Activated CD8-positive, alpha-beta T cell treated with anti-CD3 and anti-CD28 coated beads for 36 hours (primary cell): ENCODE data around the gene RPS4Y1. TPM values are rescaled to one million over a fixed set of nuclear protein-coding genes. Genes with fewer than 3 reads are reported as not detected.

Experiments
- ATAC-seq: fragments of 200-7000 bp; cut with Tn5 transposase; one replicate; pipeline ENCODE4 v1.10.0; 2021; ENCODE audit warnings: mild to moderate bottlenecking, moderate library complexity
- CTCF ChIA-PET: fragments of 350-600 bp; sonication (Branson Sonifier 250); formaldehyde crosslinking; loops from one replicate; lab custom pipeline; 2021; ENCODE audit warnings: antibody characterized with exemption; lab: Charles Lee
- POLR2A ChIA-PET: fragments of 350-600 bp; sonication (Branson Sonifier 250); formaldehyde crosslinking; loops from one replicate; lab custom pipeline; 2021; ENCODE audit warnings: antibody characterized with exemption; lab: Charles Lee
- DNase-seq: peaks from one replicate; pipeline ENCODE4 v3.0.0-alpha.2; 2020
- H3K27ac Mint-ChIP-seq: one replicate; pipeline ENCODE4 v1.8.0; 2021; ENCODE audit warnings: mild to moderate bottlenecking, mixed read lengths
- H3K27me3 Mint-ChIP-seq: one replicate; pipeline ENCODE4 v1.8.0; 2021; ENCODE audit warnings: mixed read lengths
- H3K36me3 Mint-ChIP-seq: one replicate; pipeline ENCODE4 v1.8.0; 2021; ENCODE audit warnings: low read depth, mixed read lengths
- H3K4me1 Mint-ChIP-seq: one replicate; pipeline ENCODE4 v1.8.0; 2021; ENCODE audit warnings: low read depth, mixed read lengths
- H3K4me3 Mint-ChIP-seq: one replicate; pipeline ENCODE4 v1.8.0; 2021; ENCODE audit warnings: mild to moderate bottlenecking, moderate library complexity, mixed read lengths
- H3K9me3 Mint-ChIP-seq: one replicate; pipeline ENCODE4 v1.8.0; 2021; ENCODE audit warnings: mixed read lengths
- intact Hi-C: fragments of 100-400 bp; cut with micrococcal nuclease; formaldehyde crosslinking; loops from one replicate; pipeline ENCODE4 v1.10.0; 2022
- total RNA-seq, 2 experiments: library from RNA; stranded (reverse); gene quantifications; one replicate each; pipeline ENCODE4 v1.2.3, GENCODE V29; 2021
- TF ChIP-seq, protein P1 (sequence below): fragments of 200-600 bp; IDR thresholded peaks from one replicate; pipeline ENCODE4 v1.8.0; 2022; ENCODE audit warnings: antibody characterized with exemption, mild to moderate bottlenecking

RPS4Y1 gene
- total RNA-seq, 2 experiments from 2014 or later = 406 to 411 TPM

GRCh38 chrY:2824471-2824870 lies 16.9 kb upstream of the RPS4Y1 start:
- CTCF ChIA-PET = no interaction called here
- ATAC-seq (no peak), DNase-seq (no peak)
- intact Hi-C loops = no loop called here
- Mint-ChIP-seq H3K4me3 (no peak overlapping the region), H3K36me3 (no peaks in the 10 kb centered on the region), H3K9me3 (no peaks in the 10 kb centered on the region), H3K27ac (no peak overlapping the region), H3K4me1 (no peaks in the 10 kb centered on the region), H3K27me3 (peaks cover 4% of the 10 kb centered on the region)
- TF ChIP-seq, protein P1, sequence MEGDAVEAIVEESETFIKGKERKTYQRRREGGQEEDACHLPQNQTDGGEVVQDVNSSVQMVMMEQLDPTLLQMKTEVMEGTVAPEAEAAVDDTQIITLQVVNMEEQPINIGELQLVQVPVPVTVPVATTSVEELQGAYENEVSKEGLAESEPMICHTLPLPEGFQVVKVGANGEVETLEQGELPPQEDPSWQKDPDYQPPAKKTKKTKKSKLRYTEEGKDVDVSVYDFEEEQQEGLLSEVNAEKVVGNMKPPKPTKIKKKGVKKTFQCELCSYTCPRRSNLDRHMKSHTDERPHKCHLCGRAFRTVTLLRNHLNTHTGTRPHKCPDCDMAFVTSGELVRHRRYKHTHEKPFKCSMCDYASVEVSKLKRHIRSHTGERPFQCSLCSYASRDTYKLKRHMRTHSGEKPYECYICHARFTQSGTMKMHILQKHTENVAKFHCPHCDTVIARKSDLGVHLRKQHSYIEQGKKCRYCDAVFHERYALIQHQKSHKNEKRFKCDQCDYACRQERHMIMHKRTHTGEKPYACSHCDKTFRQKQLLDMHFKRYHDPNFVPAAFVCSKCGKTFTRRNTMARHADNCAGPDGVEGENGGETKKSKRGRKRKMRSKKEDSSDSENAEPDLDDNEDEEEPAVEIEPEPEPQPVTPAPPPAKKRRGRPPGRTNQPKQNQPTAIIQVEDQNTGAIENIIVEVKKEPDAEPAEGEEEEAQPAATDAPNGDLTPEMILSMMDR = no peak
- POLR2A ChIA-PET = no interaction called here

GRCh38 chrY:2828497-2828896 lies 12.9 kb upstream of the RPS4Y1 start:
- no peaks in the 10 kb centered on the region for H3K9me3 Mint-ChIP-seq
- H3K36me3 Mint-ChIP-seq = no peaks in the 10 kb centered on the region
- ChIA-PET POLR2A (no interaction called here), CTCF (no interaction called here)
- ATAC-seq = no peak
- H3K27me3 Mint-ChIP-seq = peaks cover 11% of the 10 kb centered on the region
- TF ChIP-seq, protein P1 = no peak
- intact Hi-C loops = no loop called here
- H3K27ac Mint-ChIP-seq = no peak overlapping the region
- DNase-seq = no peak
- H3K4me3 Mint-ChIP-seq = no peak overlapping the region
- no peaks in the 10 kb centered on the region for H3K4me1 Mint-ChIP-seq

DNA sequence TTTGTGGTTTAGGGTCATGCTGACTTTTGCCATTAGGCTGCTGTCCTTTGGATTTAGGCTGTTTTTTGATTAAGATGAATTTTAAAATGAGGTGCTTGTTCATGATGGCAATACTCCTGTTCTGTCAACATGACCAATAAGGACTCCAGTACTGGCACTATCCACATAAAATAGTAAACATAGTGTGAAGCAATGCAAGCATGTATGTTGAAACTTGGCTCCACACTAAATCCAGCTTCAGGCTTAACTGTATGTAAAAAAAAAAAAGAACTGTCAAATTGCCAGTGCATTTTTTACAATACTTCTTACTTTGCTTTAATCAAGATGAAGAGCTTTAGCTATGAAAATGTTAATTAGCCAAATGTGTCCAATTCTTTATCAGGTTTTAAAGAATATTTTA lies 6.2 kb upstream of the RPS4Y1 start:
- no peaks in the 10 kb centered on the region for H3K9me3 Mint-ChIP-seq
- TF ChIP-seq, protein P1 = no peak
- DNase-seq = no peak
- peaks cover 14% of the 10 kb centered on the region for H3K27me3 Mint-ChIP-seq
- ATAC-seq = no peak
- H3K4me1 Mint-ChIP-seq = no peaks in the 10 kb centered on the region
- H3K36me3 Mint-ChIP-seq = no peaks in the 10 kb centered on the region
- H3K4me3 Mint-ChIP-seq = no peak overlapping the region
- no peak overlapping the region for H3K27ac Mint-ChIP-seq
- POLR2A ChIA-PET = no interaction called here
- intact Hi-C loops = no loop called here
- CTCF ChIA-PET = no interaction called here

GRCh38 chrY:2837078-2837477 lies 4.3 kb upstream of the RPS4Y1 start:
- ATAC-seq = no peak
- CTCF ChIA-PET = no interaction called here
- POLR2A ChIA-PET = interaction anchor here (0.5 kb wide), 1 partner anchor 112 kb away, joined by 3 read pairs; no protein-coding TSS in a partner anchor

GRCh38 chrY:2837932-2838331 lies 3.5 kb upstream of the RPS4Y1 start:
- Mint-ChIP-seq H3K4me3 (no peak overlapping the region), H3K4me1 (peaks cover 6% of the 10 kb centered on the region), H3K36me3 (peaks cover 15% of the 10 kb centered on the region), H3K27me3 (peaks cover 6% of the 10 kb centered on the region), H3K9me3 (no peaks in the 10 kb centered on the region), H3K27ac (no peak overlapping the region)
- intact Hi-C loops = no loop called here
- CTCF ChIA-PET = no interaction called here
- TF ChIP-seq, protein P1 = no peak
- no peak for DNase-seq
- no peak for ATAC-seq
- POLR2A ChIA-PET = no interaction called here

More at GRCh38 chrY:2837078-2837477, 4.3 kb upstream of the RPS4Y1 start:
- Mint-ChIP-seq H3K27ac (no peak overlapping the region), H3K4me3 (no peak overlapping the region), H3K27me3 (peaks cover 8% of the 10 kb centered on the region), H3K4me1 (peaks cover 2% of the 10 kb centered on the region), H3K36me3 (peaks cover 7% of the 10 kb centered on the region), H3K9me3 (no peaks in the 10 kb centered on the region)
- TF ChIP-seq, protein P1 = no peak
- intact Hi-C loops = no loop called here
- no peak for DNase-seq
